BJ (cell line): ENCODE results near the gene GPR137. TPM values are rescaled to one million over a fixed set of nuclear protein-coding genes. Genes with fewer than 3 reads are reported as not detected.

Experiments used
- CTCF ChIA-PET: fragments of 350-600 bp; formaldehyde crosslinking; extraction: SDS; loops from one replicate; lab custom pipeline; 2021; ENCODE audit warnings: antibody characterized with exemption, inconsistent platforms; lab: Yijun Ruan, JAX
- POLR2A ChIA-PET: fragments of 300-600 bp; sonication (Branson Sonifier 250); formaldehyde crosslinking; extraction: SDS; loops from one replicate; lab custom pipeline; 2021; ENCODE audit warnings: antibody characterized with exemption; lab: Charles Lee
- DNase-seq: peaks from one replicate; pipeline ENCODE4 v3.0.0-alpha.2; 2011; ENCODE audit warnings: low read depth
- H3K27me3 ChIP-seq: 2 replicates; pipeline ENCODE4 v1.6.0; 2011; ENCODE audit warnings: low read length; ENCODE audit not compliant: control insufficient read depth, insufficient read depth
- H3K36me3 ChIP-seq: 2 replicates; pipeline ENCODE4 v1.5.1; 2011; ENCODE audit warnings: low read length; ENCODE audit not compliant: control insufficient read depth, insufficient read depth
- H3K4me3 ChIP-seq: 2 replicates; pipeline ENCODE4 v1.5.1; 2011; ENCODE audit warnings: low read depth, mild to moderate bottlenecking, control low read depth, low read length
- polyA plus RNA-seq: library from polyadenylated mRNA; depleted of rRNA; stranded (reverse); fragments of >200 nt; gene quantifications from 2 replicates; pipeline ENCODE4 v1.2.3, GENCODE V29; 2011
- TF ChIP-seq, protein P1 (sequence below): IDR thresholded peaks from 2 replicates; pipeline ENCODE4 v1.5.1; 2011; ENCODE audit warnings: low read depth, mild to moderate bottlenecking, control low read depth, inconsistent platforms, low read length, moderate library complexity; ENCODE audit not compliant: insufficient read depth

The GPR137 gene
- polyA plus RNA-seq, 1 experiment: 33.7 TPM

DNA sequence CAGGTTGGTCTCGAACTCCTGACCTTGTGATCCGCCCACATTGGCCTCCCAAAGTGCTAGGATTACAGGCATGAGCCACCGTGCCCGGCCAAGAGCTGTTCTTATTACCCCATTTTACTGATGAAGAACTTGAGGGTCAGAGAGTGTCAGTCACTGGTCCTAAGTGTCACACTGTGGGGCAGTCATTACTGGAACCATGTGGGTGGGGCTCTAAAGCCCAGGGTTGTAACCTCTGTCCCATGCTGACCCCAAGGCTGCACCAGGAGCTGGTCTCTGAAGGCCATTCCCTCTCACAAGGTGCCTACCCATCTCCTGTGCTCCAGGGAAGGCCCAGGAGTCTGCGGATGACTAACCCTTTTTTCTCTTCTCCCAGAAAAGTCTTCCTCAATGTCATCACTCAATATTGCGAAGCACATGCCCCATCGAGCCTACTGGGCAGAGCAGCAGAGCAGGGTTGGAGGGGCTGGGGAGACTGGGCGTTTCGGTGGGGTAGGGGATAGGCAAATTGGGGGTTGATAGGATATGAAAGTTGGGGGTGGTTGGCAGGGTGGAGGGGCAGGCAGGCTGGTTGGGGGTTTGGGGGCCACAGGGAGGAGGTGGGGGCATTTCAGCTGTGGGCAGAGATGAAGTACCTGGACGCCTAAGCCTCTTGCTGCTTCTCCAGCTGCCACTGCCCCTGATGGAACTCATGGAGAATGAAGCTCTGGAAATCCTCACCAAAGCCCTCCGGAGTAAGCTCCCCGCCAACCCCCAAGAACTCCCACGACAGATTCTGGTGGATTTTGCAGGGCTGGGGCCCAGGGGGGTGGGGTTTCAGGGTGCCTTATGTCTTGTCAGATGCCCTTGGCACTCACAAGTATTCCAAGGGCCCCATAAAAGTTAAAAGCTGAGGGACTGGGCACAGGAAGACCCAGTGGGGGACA, 17.7 kb downstream of the GPR137 start:
- ChIA-PET CTCF (interaction anchor here (0.8 to 5.5 kb wide), 23 partner anchors 12 to 302 kb away, joined by 3 to 229 read pairs (median 11); partner anchors contain the start of genes BAD, FERMT3, GPR137 and KCNK4), POLR2A (interaction anchor here (0.6 kb wide), 1 partner anchor 52 kb away, joined by 3 read pairs; no protein-coding TSS in a partner anchor)
- Histone ChIP-seq H3K27me3 (peaks cover 9% of the 10 kb centered on the region; the same call in 1 of the 2 replicates), H3K36me3 (no peaks in the 10 kb centered on the region), H3K4me3 (no peak overlapping the region)
- TF ChIP-seq, protein P1, sequence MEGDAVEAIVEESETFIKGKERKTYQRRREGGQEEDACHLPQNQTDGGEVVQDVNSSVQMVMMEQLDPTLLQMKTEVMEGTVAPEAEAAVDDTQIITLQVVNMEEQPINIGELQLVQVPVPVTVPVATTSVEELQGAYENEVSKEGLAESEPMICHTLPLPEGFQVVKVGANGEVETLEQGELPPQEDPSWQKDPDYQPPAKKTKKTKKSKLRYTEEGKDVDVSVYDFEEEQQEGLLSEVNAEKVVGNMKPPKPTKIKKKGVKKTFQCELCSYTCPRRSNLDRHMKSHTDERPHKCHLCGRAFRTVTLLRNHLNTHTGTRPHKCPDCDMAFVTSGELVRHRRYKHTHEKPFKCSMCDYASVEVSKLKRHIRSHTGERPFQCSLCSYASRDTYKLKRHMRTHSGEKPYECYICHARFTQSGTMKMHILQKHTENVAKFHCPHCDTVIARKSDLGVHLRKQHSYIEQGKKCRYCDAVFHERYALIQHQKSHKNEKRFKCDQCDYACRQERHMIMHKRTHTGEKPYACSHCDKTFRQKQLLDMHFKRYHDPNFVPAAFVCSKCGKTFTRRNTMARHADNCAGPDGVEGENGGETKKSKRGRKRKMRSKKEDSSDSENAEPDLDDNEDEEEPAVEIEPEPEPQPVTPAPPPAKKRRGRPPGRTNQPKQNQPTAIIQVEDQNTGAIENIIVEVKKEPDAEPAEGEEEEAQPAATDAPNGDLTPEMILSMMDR: no peak
- DNase-seq: no peak

DNA sequence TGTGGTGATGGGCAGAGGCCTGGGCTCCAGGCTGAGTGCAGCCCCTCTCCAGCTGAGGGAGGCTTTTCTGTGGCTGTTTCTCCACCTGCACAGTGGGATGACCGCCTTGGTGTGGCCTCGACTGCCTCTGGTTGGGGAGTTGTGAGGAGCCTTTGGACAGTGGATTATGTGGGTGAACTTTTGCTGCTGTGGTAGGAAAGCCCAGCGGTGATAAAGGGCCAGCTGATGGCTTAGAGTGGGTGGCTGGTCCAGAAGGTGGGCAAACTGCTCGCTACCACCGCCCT, 18.3 kb downstream of the GPR137 start:
- H3K36me3 ChIP-seq: no peaks in the 10 kb centered on the region
- TF ChIP-seq, protein P1: no peak
- H3K4me3 ChIP-seq: peak overlapping the region; percentile 66
- no peak for DNase-seq
- POLR2A ChIA-PET: interaction anchor here (0.6 kb wide), 1 partner anchor 51 kb away, joined by 3 read pairs; no protein-coding TSS in a partner anchor
- CTCF ChIA-PET: interaction anchor here (0.7 to 5.5 kb wide), 25 partner anchors 11 to 340 kb away, joined by 3 to 229 read pairs (median 6); partner anchors contain the start of genes BAD, FERMT3, GPR137 and KCNK4
- peaks cover 9% of the 10 kb centered on the region; the same call in 1 of the 2 replicates for H3K27me3 ChIP-seq

GRCh38 chr11:64304316-64305072, 18.8 kb downstream of the GPR137 start:
- POLR2A ChIA-PET: interaction anchor here (0.6 kb wide), 2 partner anchors 13 to 51 kb away, joined by 3 to 5 read pairs; partner anchors contain the start of genes PRDX5 and TRMT112
- peaks cover 8% of the 10 kb centered on the region; the same call in 1 of the 2 replicates for H3K27me3 ChIP-seq
- TF ChIP-seq, protein P1: peak; percentile 89
- peak overlapping the region; percentile 66 for H3K4me3 ChIP-seq
- CTCF ChIA-PET: interaction anchor here (0.6 to 5.5 kb wide), 35 partner anchors 9 to 340 kb away, joined by 3 to 229 read pairs (median 5); partner anchors contain the start of genes BAD, FERMT3, GPR137 and KCNK4
- peak; percentile 23 for DNase-seq
- no peaks in the 10 kb centered on the region for H3K36me3 ChIP-seq

DNA sequence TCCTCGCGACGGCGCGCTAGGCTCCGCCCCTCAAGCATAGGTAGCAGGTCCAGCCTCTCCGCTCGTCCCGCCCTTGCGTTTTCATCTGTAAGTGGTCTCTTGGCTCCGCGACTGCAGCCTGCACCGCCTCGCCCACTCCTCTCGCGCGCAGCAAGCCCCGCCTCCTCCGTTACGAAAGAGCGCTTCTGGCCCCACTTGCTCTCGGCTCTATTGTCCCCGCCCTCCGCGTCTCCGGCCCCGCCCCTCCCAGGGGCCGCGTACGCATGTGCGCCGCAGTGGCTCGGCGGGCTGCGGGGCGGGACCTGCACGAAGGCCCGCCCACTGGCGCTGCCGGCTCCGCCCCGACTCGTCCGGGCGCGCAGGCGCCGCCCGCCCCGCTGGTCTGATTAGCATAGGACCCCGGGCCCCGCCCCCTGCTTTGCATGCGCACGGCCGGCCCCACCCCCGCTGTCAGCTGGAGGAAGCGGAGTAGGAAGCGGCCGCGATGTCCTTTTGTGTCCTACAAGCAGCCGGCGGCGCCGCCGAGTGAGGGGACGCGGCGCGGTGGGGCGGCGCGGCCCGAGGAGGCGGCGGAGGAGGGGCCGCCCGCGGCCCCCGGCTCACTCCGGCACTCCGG, 19.5 kb downstream of the GPR137 start, which contains the start of gene ESRRA:
Gene ESRRA, plus strand, starts transcription at position 450 of the 616 bp plus-strand sequence. CDS start 1,656 bp downstream, outside the sequence.
- ChIA-PET POLR2A (interaction anchor here (0.6 kb wide), 2 partner anchors 13 to 388 kb away, joined by 4 to 5 read pairs; partner anchors contain the start of genes PRDX5 and TRMT112), CTCF (interaction anchor here (0.7 to 5.5 kb wide), 21 partner anchors 9 to 120 kb away, joined by 3 to 229 read pairs (median 8); partner anchors contain the start of genes BAD, FERMT3, GPR137 and KCNK4)
- TF ChIP-seq, protein P1: no peak
- Histone ChIP-seq H3K4me3 (peak within 1 kb of the TSS; percentile 82), H3K36me3 (no peaks in the 10 kb centered on the region), H3K27me3 (0 out of 2 replicates have a peak, but pooled peaks cover 3% of the 10 kb centered on the region)
- peak; percentile 78 for DNase-seq
